Testis (tissue), 3 donors: ENCODE data around the gene DNLZ. TPM values are rescaled to one million over a fixed set of nuclear protein-coding genes. Genes with fewer than 3 reads are reported as not detected.

Experiments used
- DNase-seq: peaks from one replicate; pipeline ENCODE4 v3.0.0-alpha.2; 2019
- H3K27ac ChIP-seq, 2 donors: fragments of 200-600 bp; sonication (generic); one replicate each; pipeline ENCODE4 v1.5.1; 2019
- H3K27me3 ChIP-seq: fragments of 200-600 bp; sonication (generic); one replicate; pipeline ENCODE4 v1.5.1; 2019
- H3K36me3 ChIP-seq: fragments of 200-600 bp; sonication (generic); one replicate; pipeline ENCODE4 v1.5.1; 2017; ENCODE audit warnings: low read depth; ENCODE audit errors: missing control alignments
- H3K4me1 ChIP-seq: fragments of 200-600 bp; sonication (generic); one replicate; pipeline ENCODE4 v1.5.1; 2019
- H3K4me3 ChIP-seq, 2 donors: fragments of 200-600 bp; sonication (generic); one replicate each; pipeline ENCODE4 v1.5.1; 2017 to 2019
- H3K9me3 ChIP-seq: fragments of 200-600 bp; sonication (generic); one replicate; pipeline ENCODE4 v1.5.1; 2017
- CTCF ChIP-seq, 3 experiments: fragments of 450-650 bp in 2 of 3; fragments of 200-600 bp in 1 of 3; sonication (generic) in 1 of 3; IDR thresholded peaks; one replicate each; pipeline ENCODE4 v1.5.1; 2016 to 2019; ENCODE audit warnings: antibody characterized with exemption in 3 of 3, mild to moderate bottlenecking in 2 of 3, moderate library complexity in 1 of 3
- POLR2A ChIP-seq: fragments of 450-650 bp; IDR thresholded peaks from one replicate; pipeline ENCODE4 v1.6.1; 2017; ENCODE audit warnings: antibody characterized with exemption, mild to moderate bottlenecking, moderate library complexity
- WGBS, 2 donors: methylation state at CpG; one replicate each; pipeline ENCODE4 v1.1.5; 2018; 5-methylcytosine and 5-hydroxymethylcytosine counted together
- intact Hi-C: fragments of 100-400 bp; cut with DNase I; formaldehyde crosslinking; loops from one replicate; pipeline ENCODE4 v1.15.1; 2023; ENCODE audit warnings: low total_unique reads
- polyA plus RNA-seq: library from polyadenylated mRNA; stranded (reverse); fragments of 350-450 nt; fragmentation: Illumina TruSeq; extraction: RNeasy Lipid Tissue Mini Kit (QIAGEN cat#74804); gene quantifications from one replicate; pipeline ENCODE4 v1.2.3, GENCODE V29; 2014; ENCODE audit warnings: low read depth, low replicate concordance; ENCODE audit not compliant: insufficient read depth
- total RNA-seq, 2 donors: library from RNA; depleted of rRNA; stranded (reverse); fragments of >200 nt; gene quantifications; one replicate each; pipeline ENCODE4 v1.2.3, GENCODE V29; 2016

The DNLZ gene
- total and polyA plus RNA-seq, 3 donors from 2014 or later: 14.0 to 51.1 (median 48.2) TPM

- TF ChIP-seq POLR2A (no peak), CTCF (IDR thresholded peaks at IDR 0.05) (no peak)
- no peak for DNase-seq
- no peaks in the 10 kb centered on the region for H3K36me3 ChIP-seq
- H3K4me3 ChIP-seq: peak overlapping the region; percentile 8 to 96
- 44 to 45% methylated on average over 13 to 54 of the region's 54 CpGs for WGBS, 2 donors
- intact Hi-C loops: no loop called here
- H3K4me1 ChIP-seq: peaks cover 7% of the 10 kb centered on the region
- H3K27me3 ChIP-seq: no peaks in the 10 kb centered on the region
- no peaks in the 10 kb centered on the region for H3K9me3 ChIP-seq
- peak overlapping the region in 1 of 2 donors; percentile 94 for H3K27ac ChIP-seq
Measured at GRCh38 chr9:136363949-136364748, 605 bp upstream of the DNLZ start.

GRCh38 chr9:136362450-136362784, 1.1 kb downstream of the DNLZ start:
- H3K27ac ChIP-seq: peak overlapping the region in 1 of 2 donors; percentile 94
- TF ChIP-seq CTCF (IDR thresholded peaks at IDR 0.05) (no peak), POLR2A (no peak)

GRCh38 chr9:136361754-136362449, 1.6 kb downstream of the DNLZ start:
- no peaks in the 10 kb centered on the region for H3K9me3 ChIP-seq
- TF ChIP-seq POLR2A (no peak), CTCF (IDR thresholded peaks at IDR 0.05) (no peak)
- H3K27me3 ChIP-seq: no peaks in the 10 kb centered on the region
- DNase-seq: no peak
- WGBS, 2 donors: 75 to 83% methylated on average over 19 to 26 of the region's 26 CpGs
- H3K36me3 ChIP-seq: no peaks in the 10 kb centered on the region
- intact Hi-C loops: no loop called here
- peaks cover 7% of the 10 kb centered on the region for H3K4me1 ChIP-seq
- H3K4me3 ChIP-seq: no peak overlapping the region
- peak overlapping the region in 1 of 2 donors; percentile 19 for H3K27ac ChIP-seq

More at GRCh38 chr9:136362450-136362784, 1.1 kb downstream of the DNLZ start:
- Histone ChIP-seq H3K4me3 (peak overlapping the region in 1 of 2 donors; percentile 71), H3K4me1 (peaks cover 7% of the 10 kb centered on the region), H3K27me3 (no peaks in the 10 kb centered on the region), H3K36me3 (no peaks in the 10 kb centered on the region), H3K9me3 (no peaks in the 10 kb centered on the region)
- intact Hi-C loops: no loop called here
- DNase-seq: no peak
- 92% methylated on average over 6 of the region's 6 CpGs for WGBS, 2 donors

- H3K9me3 ChIP-seq: no peaks in the 10 kb centered on the region
- 76 to 82% methylated on average over 24 to 43 of the region's 43 CpGs for WGBS, 2 donors
- H3K27me3 ChIP-seq: no peaks in the 10 kb centered on the region
- H3K27ac ChIP-seq: peak overlapping the region in 1 of 2 donors; percentile 19
- H3K4me1 ChIP-seq: peaks cover 7% of the 10 kb centered on the region
- H3K4me3 ChIP-seq: no peak overlapping the region
- DNase-seq: no peak
- no peaks in the 10 kb centered on the region for H3K36me3 ChIP-seq
- intact Hi-C loops: no loop called here
- TF ChIP-seq CTCF (IDR thresholded peaks at IDR 0.05) (no peak), POLR2A (no peak)
Measured at GRCh38 chr9:136361047-136361753, 2.3 kb downstream of the DNLZ start.
